HepG2 (cell line): ENCODE measurements around the gene WWC1. TPM values are rescaled to one million over a fixed set of nuclear protein-coding genes. Genes with fewer than 3 reads are reported as not detected.

Source experiments
- ATAC-seq: fragments of 200-7000 bp; cut with Tn5 transposase; 3 replicates; pipeline ENCODE4 v1.9.1; 2020; ENCODE audit warnings: mild to moderate bottlenecking, moderate library complexity
- BruUV-seq: library from RNA; stranded (reverse); fragments of 400-500 nt; replicated peaks from 2 replicates; lab custom pipeline; 2021; lab: Mats Ljungman, UMichigan
- CTCF ChIA-PET: fragments of 300-600 bp; formaldehyde crosslinking; extraction: SDS; loops from one replicate; lab custom pipeline; 2021; ENCODE audit warnings: low total read pairs, inconsistent platforms, low intra/inter-chr PET ratio; lab: Yijun Ruan, JAX
- POLR2A ChIA-PET: fragments of 350-600 bp; sonication (Branson Sonifier 250); formaldehyde crosslinking; loops from one replicate; lab custom pipeline; 2020; ENCODE audit warnings: antibody characterized with exemption, inconsistent platforms; lab: Yijun Ruan, JAX
- DNase-seq: peaks from one replicate; pipeline ENCODE4 v3.0.0-alpha.2; 2015; ENCODE audit warnings: low spot score
- FAIRE-seq: peaks from 3 replicates; lab custom pipeline; 2011; peaks lifted over from hg19 to GRCh38; lab: Jason Lieb, UNC
- H2AFZ ChIP-seq: one replicate; pipeline ENCODE4 v1.6.1; 2011; ENCODE audit warnings: low read length, inconsistent platforms
- H3K27ac ChIP-seq: fragments of 300-600 bp; 3 replicates; pipeline ENCODE4 v1.8.0; 2011; ENCODE audit warnings: mixed run types, mild to moderate bottlenecking, mixed read lengths, low read length, inconsistent platforms; ENCODE audit not compliant: insufficient read depth; ENCODE audit errors: extremely low read length
- H3K27me3 ChIP-seq, 2 experiments: fragments of 200-600 bp in 1 of 2; 2 replicates in 1 of 2; 3 replicates in 1 of 2; pipeline versions ENCODE4 v1.6.0 to v1.8.0; 2011; ENCODE audit warnings: low read length in 2 of 2, mild to moderate bottlenecking in 2 of 2, moderate library complexity in 2 of 2, inconsistent platforms in 1 of 2; ENCODE audit not compliant: insufficient read depth in 2 of 2, control insufficient read depth in 1 of 2
- H3K36me3 ChIP-seq, 2 experiments: fragments of 200-600 bp in 1 of 2; replicated peaks in 1 of 2; 2 replicates in 1 of 2; 3 replicates in 1 of 2; pipeline versions ENCODE4 v1.5.1 to v1.8.0; 2011; ENCODE audit warnings: low read length in 2 of 2, inconsistent platforms in 1 of 2; ENCODE audit not compliant: insufficient read depth in 2 of 2, control insufficient read depth in 1 of 2
- H3K4me1 ChIP-seq: 2 replicates; pipeline ENCODE4 v1.5.1; 2012; ENCODE audit warnings: low read length, inconsistent platforms; ENCODE audit not compliant: insufficient read depth
- H3K4me2 ChIP-seq: 2 replicates; pipeline ENCODE4 v1.6.0; 2011; ENCODE audit warnings: low read depth, low read length, inconsistent platforms
- H3K4me3 ChIP-seq, 3 experiments: fragments of 200-600 bp in 1 of 3; sonication (generic), shearing (Covaris generic) in 1 of 3; replicated peaks in 1 of 3; 2 replicates each; pipeline ENCODE4 v1.5.1; 2011 to 2016; ENCODE audit warnings: low read length in 3 of 3, inconsistent platforms in 2 of 3, low read depth in 2 of 3, mild to moderate bottlenecking in 2 of 3, control low read depth in 1 of 3, mixed read lengths in 1 of 3; ENCODE audit not compliant: insufficient read depth in 1 of 3
- H3K79me2 ChIP-seq: one replicate; pipeline ENCODE4 v1.6.1; 2011; ENCODE audit warnings: low read length, inconsistent platforms; ENCODE audit not compliant: insufficient read depth
- H3K9ac ChIP-seq: 2 replicates; pipeline ENCODE4 v1.6.0; 2011; ENCODE audit warnings: mild to moderate bottlenecking, low read depth, low read length, inconsistent platforms; ENCODE audit not compliant: insufficient read depth
- H3K9me3 ChIP-seq: 2 replicates; pipeline ENCODE4 v1.5.1; 2012; ENCODE audit warnings: mild to moderate bottlenecking, low read length
- H4K20me1 ChIP-seq: 2 replicates; pipeline ENCODE4 v1.6.0; 2011; ENCODE audit warnings: inconsistent platforms, mild to moderate bottlenecking, low read length, moderate library complexity; ENCODE audit not compliant: insufficient read depth
- ATAD3A ChIP-seq: sonication (generic); formaldehyde crosslinking; IDR thresholded peaks from 2 replicates; pipeline ENCODE4 v1.4.0; 2020; ENCODE audit warnings: missing genetic modification reagents
- CENPX ChIP-seq: sonication (generic); formaldehyde crosslinking; IDR thresholded peaks from 2 replicates; pipeline ENCODE4 v1.9.0; 2021; ENCODE audit warnings: mild to moderate bottlenecking, missing genetic modification reagents, moderate library complexity
- NFKBIZ ChIP-seq: IDR thresholded peaks from 2 replicates; pipeline ENCODE4 v1.6.1; 2018; ENCODE audit warnings: missing genetic modification reagents, missing compliant biosample characterization
- NR2F6 ChIP-seq, 2 experiments: IDR thresholded peaks; 2 replicates each; pipeline ENCODE4 v1.6.1; 2016; ENCODE audit warnings: antibody characterized with exemption in 1 of 2, mild to moderate bottlenecking in 1 of 2
- PAF1 ChIP-seq: IDR thresholded peaks from 2 replicates; pipeline ENCODE4 v1.6.1; 2016; ENCODE audit warnings: missing genetic modification reagents, missing compliant biosample characterization
- SALL1 ChIP-seq: sonication (generic); formaldehyde crosslinking; IDR thresholded peaks from 2 replicates; pipeline ENCODE4 v1.8.0; 2022; ENCODE audit warnings: mild to moderate bottlenecking, missing genetic modification reagents
- ZNF432 ChIP-seq: sonication (generic); formaldehyde crosslinking; IDR thresholded peaks from 2 replicates; pipeline ENCODE4 v1.5.0; 2020; ENCODE audit warnings: missing genetic modification reagents, mild to moderate bottlenecking, borderline replicate concordance
- ZNF441 ChIP-seq: sonication (generic); formaldehyde crosslinking; IDR thresholded peaks from 2 replicates; pipeline ENCODE4 v1.7.0; 2021; ENCODE audit warnings: missing genetic modification reagents, borderline replicate concordance
- ZZZ3 ChIP-seq: sonication (generic); formaldehyde crosslinking; IDR thresholded peaks from 2 replicates; pipeline ENCODE4 v1.4.0; 2020; ENCODE audit warnings: missing genetic modification reagents, mild to moderate bottlenecking, borderline replicate concordance
- WGBS: methylation state at CpG from one replicate; pipeline ENCODE4 v1.1.6; 2017; ENCODE audit warnings: low lambda C conversion rate; 5-methylcytosine and 5-hydroxymethylcytosine counted together
- in situ Hi-C: cut with HindIII; loops from 2 replicates; pipeline ENCODE4 v1.10.0; 2017; ENCODE audit warnings: low pct_unique_long_range_greater_than_20kb; ENCODE audit not compliant: extremely low pct_ligation_motif_present
- intact Hi-C: fragments of 100-400 bp; cut with micrococcal nuclease; formaldehyde crosslinking; loops from one replicate; pipeline ENCODE4 v1.10.0; 2022; ENCODE audit not compliant: unreplicated experiment
- polyA plus RNA-seq, 8 experiments: library from polyadenylated mRNA; depleted of rRNA in 3 of 8; stranded (reverse) in 7 of 8; unstranded in 1 of 8; fragments of >200 nt; fragmentation: Illumina TruSeq in 4 of 8; extraction: Trizol in 4 of 8; gene quantifications; 2 replicates each; pipeline versions ENCODE4 v1.2.1 to v1.2.3, GENCODE V29; 2011 to 2016; ENCODE audit warnings: low read depth in 4 of 8, missing spikeins in 1 of 8, mixed read lengths in 1 of 8; ENCODE audit not compliant: insufficient read depth in 1 of 8
- total RNA-seq, 5 experiments: library from RNA; depleted of rRNA; stranded (reverse); fragments of >200 nt; fragmentation: Illumina TruSeq; extraction: Trizol; gene quantifications; 2 replicates each; pipeline ENCODE4 v1.2.3, GENCODE V29; 2016; ENCODE audit warnings: low read depth in 1 of 5
- TF ChIP-seq, protein P1 (sequence below): sonication (generic); formaldehyde crosslinking; IDR thresholded peaks from 2 replicates; pipeline ENCODE4 v1.4.0; 2020; ENCODE audit warnings: mild to moderate bottlenecking, missing genetic modification reagents, borderline replicate concordance
- TF ChIP-seq, protein P2 (sequence below): IDR thresholded peaks from 2 replicates; pipeline ENCODE4 v1.6.1; 2016; ENCODE audit warnings: low read depth, control low read depth
- TF ChIP-seq, protein P3 (sequence below): fragments of 450-650 bp; IDR thresholded peaks from 2 replicates; pipeline ENCODE4 v1.6.1; 2017
- TF ChIP-seq, protein P4 (sequence below): sonication (generic); formaldehyde crosslinking; IDR thresholded peaks from 2 replicates; pipeline ENCODE4 v1.9.0; 2021; ENCODE audit warnings: missing genetic modification reagents, borderline replicate concordance
- TF ChIP-seq, protein P5 (sequence below): sonication (generic); formaldehyde crosslinking; IDR thresholded peaks from 2 replicates; pipeline ENCODE4 v1.8.1; 2023; ENCODE audit warnings: missing genetic modification reagents, inconsistent platforms, borderline replicate concordance
- TF ChIP-seq, protein P6 (sequence below): sonication (generic); formaldehyde crosslinking; IDR thresholded peaks from 2 replicates; pipeline ENCODE4 v1.4.0; 2020; ENCODE audit warnings: missing genetic modification reagents

WWC1 gene
- total and polyA plus RNA-seq, 2 of the 13 experiments (the other 11 are each of a cell fraction or from before 2014, with no cell fraction given): 8.3 to 17.9 TPM

DNA sequence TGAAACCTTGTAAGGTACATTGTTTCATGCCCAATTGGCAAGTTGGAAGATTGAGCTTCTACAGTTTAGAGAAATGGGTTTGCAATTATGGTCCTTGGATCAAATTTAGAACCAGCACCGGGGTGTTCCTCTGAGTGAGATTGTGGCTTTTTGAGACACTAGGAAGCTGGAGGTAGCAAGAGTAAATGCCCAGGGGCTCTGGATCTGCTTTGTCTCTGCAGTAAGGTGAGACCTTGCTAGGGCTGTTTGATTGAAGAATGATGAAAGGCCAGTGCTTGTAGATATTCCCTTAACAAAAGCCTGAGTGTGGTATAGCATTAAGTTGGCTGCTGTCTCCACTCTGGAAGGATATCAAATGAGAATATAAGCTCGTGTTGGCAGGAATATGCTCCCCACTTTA lies 36.0 kb downstream of the WWC1 start (continued):
- no peak for TF ChIP-seq ZNF432 (CRISPR knock-in tag)
- TF ChIP-seq, protein P1, sequence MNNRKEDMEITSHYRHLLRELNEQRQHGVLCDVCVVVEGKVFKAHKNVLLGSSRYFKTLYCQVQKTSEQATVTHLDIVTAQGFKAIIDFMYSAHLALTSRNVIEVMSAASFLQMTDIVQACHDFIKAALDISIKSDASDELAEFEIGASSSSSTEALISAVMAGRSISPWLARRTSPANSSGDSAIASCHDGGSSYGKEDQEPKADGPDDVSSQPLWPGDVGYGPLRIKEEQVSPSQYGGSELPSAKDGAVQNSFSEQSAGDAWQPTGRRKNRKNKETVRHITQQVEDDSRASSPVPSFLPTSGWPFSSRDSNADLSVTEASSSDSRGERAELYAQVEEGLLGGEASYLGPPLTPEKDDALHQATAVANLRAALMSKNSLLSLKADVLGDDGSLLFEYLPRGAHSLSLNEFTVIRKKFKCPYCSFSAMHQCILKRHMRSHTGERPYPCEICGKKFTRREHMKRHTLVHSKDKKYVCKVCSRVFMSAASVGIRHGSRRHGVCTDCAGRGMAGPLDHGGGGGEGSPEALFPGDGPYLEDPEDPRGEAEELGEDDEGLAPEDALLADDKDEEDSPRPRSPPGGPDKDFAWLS (CRISPR knock-in tag): no peak
- no peak for TF ChIP-seq PAF1

DNA sequence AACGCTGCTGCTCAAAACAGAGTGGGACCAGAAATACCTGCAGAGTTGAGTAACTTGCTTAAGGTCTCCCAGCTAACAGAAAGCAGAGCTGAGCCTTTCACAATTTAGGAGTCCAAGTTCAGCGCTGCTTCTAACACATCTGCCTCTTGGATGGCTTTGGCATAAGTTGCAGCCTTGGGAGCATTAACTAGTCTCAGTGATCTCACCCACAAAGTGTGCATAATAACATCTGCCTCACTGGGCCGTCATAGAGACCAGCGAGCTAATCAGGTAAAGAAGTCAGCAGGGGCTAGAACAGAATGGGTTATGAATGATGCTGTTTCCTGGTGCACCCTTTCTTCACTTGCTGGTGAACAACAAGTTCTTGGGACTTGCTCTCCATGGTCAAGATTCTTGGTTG lies 36.5 kb downstream of the WWC1 start:
- Histone ChIP-seq H3K4me2 (peak overlapping the region; percentile 71), H3K4me3 (no peak overlapping the region), H3K27me3 (no peaks in the 10 kb centered on the region), H3K36me3 (no peaks in the 10 kb centered on the region; a peak in 1 of 5 replicates), H4K20me1 (no peaks in the 10 kb centered on the region), H3K27ac (no peak overlapping the region), H3K9ac (no peak overlapping the region), H2AFZ (no peak overlapping the region), H3K4me1 (peaks cover 37% of the 10 kb centered on the region), H3K79me2 (peaks cover 6% of the 10 kb centered on the region), H3K9me3 (no peaks in the 10 kb centered on the region)
- POLR2A ChIA-PET: interaction anchor here (1.7 kb wide), 1 partner anchor 37 kb away, joined by 6 read pairs; no protein-coding TSS in a partner anchor
- in situ Hi-C loops (no loop called here), intact Hi-C loops (loop anchor here (2.0 to 5.0 kb wide), 2 partner anchors 13 to 36 kb away; partner anchors contain the start of gene WWC1)
- no TSS peak for BruUV-seq
- DNase-seq: no peak
- WGBS: 87% methylated on average over 3 of the region's 4 CpGs
- CTCF ChIA-PET: no interaction called here
- FAIRE-seq: no peak
- peak; percentile 16; the same call in 2 of the 3 replicates for ATAC-seq
- TF ChIP-seq SALL1 (CRISPR knock-in tag) (no peak), CENPX (CRISPR knock-in tag) (no peak), ZNF441 (CRISPR knock-in tag) (no peak), ZZZ3 (no peak), ATAD3A (no peak), NR2F6 (IDR thresholded peaks at IDR 0.05) (no peak), NR2F6 (CRISPR knock-in tag; IDR thresholded peaks at IDR 0.05) (no peak), NFKBIZ (CRISPR knock-in tag) (no peak)
- TF ChIP-seq, protein P2, sequence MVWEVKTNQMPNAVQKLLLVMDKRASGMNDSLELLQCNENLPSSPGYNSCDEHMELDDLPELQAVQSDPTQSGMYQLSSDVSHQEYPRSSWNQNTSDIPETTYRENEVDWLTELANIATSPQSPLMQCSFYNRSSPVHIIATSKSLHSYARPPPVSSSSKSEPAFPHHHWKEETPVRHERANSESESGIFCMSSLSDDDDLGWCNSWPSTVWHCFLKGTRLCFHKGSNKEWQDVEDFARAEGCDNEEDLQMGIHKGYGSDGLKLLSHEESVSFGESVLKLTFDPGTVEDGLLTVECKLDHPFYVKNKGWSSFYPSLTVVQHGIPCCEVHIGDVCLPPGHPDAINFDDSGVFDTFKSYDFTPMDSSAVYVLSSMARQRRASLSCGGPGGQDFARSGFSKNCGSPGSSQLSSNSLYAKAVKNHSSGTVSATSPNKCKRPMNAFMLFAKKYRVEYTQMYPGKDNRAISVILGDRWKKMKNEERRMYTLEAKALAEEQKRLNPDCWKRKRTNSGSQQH (CRISPR knock-in tag): no peak
- TF ChIP-seq, protein P3, sequence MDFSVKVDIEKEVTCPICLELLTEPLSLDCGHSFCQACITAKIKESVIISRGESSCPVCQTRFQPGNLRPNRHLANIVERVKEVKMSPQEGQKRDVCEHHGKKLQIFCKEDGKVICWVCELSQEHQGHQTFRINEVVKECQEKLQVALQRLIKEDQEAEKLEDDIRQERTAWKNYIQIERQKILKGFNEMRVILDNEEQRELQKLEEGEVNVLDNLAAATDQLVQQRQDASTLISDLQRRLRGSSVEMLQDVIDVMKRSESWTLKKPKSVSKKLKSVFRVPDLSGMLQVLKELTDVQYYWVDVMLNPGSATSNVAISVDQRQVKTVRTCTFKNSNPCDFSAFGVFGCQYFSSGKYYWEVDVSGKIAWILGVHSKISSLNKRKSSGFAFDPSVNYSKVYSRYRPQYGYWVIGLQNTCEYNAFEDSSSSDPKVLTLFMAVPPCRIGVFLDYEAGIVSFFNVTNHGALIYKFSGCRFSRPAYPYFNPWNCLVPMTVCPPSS: no peak
- TF ChIP-seq, protein P4, sequence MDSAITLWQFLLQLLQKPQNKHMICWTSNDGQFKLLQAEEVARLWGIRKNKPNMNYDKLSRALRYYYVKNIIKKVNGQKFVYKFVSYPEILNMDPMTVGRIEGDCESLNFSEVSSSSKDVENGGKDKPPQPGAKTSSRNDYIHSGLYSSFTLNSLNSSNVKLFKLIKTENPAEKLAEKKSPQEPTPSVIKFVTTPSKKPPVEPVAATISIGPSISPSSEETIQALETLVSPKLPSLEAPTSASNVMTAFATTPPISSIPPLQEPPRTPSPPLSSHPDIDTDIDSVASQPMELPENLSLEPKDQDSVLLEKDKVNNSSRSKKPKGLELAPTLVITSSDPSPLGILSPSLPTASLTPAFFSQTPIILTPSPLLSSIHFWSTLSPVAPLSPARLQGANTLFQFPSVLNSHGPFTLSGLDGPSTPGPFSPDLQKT (CRISPR knock-in tag): no peak
- TF ChIP-seq, protein P5, sequence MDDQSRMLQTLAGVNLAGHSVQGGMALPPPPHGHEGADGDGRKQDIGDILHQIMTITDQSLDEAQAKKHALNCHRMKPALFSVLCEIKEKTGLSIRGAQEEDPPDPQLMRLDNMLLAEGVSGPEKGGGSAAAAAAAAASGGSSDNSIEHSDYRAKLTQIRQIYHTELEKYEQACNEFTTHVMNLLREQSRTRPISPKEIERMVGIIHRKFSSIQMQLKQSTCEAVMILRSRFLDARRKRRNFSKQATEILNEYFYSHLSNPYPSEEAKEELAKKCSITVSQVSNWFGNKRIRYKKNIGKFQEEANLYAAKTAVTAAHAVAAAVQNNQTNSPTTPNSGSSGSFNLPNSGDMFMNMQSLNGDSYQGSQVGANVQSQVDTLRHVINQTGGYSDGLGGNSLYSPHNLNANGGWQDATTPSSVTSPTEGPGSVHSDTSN (CRISPR knock-in tag): no peak
- TF ChIP-seq, protein P6, sequence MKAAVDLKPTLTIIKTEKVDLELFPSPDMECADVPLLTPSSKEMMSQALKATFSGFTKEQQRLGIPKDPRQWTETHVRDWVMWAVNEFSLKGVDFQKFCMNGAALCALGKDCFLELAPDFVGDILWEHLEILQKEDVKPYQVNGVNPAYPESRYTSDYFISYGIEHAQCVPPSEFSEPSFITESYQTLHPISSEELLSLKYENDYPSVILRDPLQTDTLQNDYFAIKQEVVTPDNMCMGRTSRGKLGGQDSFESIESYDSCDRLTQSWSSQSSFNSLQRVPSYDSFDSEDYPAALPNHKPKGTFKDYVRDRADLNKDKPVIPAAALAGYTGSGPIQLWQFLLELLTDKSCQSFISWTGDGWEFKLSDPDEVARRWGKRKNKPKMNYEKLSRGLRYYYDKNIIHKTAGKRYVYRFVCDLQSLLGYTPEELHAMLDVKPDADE: no peak
